ENCODE data around the gene PARVA. TPM values are rescaled to one million over a fixed set of nuclear protein-coding genes. Genes with fewer than 3 reads are reported as not detected.

Gene PARVA
- total RNA-seq, 1 experiment from 2014 or later = 22.2 TPM

DNA sequence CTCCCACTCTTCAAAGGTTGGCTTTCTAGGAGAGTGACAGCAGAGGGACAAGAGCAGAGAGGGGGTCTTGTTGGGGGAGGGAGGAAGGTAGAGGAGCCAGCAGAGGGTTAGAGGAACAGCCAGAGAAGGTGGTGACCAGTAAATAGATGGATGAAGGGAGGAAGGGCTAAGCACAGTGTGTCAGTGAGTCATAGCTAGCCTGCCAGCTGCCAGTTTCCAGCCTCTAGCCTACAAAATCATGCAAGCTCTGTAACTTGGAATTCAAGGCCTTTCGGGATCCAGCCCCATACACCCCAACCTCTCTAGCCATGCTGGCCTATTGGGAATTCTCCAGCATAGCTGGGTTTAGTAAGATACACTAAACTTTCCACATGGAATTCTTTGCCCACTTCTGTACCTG lies 149.4 kb downstream of the PARVA start:
- peak; percentile 76 for DNase-seq (ENCODE audit: low read depth)

GRCh38 chr11:12528487-12528886 lies 151.1 kb downstream of the PARVA start:
- DNase-seq (ENCODE audit: low read depth) = no peak

DNA sequence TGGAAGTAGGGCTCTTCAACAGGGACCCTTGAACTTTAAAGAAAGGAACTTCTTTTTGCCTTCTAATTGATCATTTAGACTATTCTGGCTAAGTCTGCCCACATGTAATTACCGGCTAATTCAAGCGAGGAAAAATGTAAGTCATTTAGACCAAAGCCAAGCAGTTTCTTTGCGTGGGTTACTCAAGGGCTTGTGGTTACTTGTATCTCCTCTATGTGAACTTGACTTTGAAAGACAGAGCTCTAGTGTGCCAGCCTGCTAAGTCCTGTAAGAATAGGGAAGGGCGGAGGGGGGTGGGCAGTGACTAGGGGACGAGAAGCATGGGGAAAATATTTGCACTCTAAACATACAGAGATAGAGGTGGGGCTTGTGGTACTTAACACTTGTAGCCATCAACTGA lies 151.7 kb downstream of the PARVA start:
- no peak for DNase-seq (ENCODE audit: low read depth)

DNA sequence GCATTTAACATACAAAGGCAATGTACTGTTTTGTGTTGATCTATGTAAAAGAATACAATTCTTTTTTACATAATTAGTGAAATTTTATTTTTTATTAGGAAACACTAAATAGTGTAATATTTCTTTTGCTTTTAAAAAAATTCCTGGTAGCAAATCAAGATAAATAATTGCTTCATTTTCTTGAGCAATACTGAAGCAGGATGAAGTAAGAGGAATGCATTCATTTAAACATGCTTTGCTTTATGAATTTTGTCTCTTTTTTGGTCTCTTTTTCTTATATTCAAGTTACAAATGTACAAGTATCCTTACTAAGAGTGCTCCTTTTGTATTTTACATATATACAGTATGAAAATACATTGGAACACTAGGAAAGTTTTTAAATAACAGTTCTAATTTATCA lies 152.4 kb downstream of the PARVA start:
- no peak for DNase-seq (ENCODE audit: low read depth)

DNA sequence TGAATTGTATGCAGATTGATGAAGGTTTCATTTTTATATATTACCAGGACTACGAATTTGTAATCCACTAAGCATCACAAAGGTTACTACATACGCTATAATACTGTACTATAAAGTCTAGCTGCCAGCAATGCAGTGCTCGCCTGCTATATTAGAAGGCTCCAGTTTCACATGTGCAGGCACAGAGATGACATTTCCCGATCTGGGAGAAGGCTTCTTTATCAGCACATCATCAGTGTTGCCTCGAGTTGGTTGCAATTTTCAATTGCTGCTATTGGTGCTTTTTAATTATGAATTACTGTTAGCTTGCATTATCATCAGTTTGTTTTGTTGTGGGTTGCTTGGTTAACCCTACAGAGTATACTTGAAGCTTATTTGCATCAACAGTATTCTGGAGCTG lies 153.6 kb downstream of the PARVA start:
- no peak for DNase-seq (ENCODE audit: low read depth)

GRCh38 chr11:12531681-12532080 lies 154.3 kb downstream of the PARVA start:
- DNase-seq (ENCODE audit: low read depth) = no peak

GRCh38 chr11:12532580-12532979 lies 155.2 kb downstream of the PARVA start:
- DNase-seq (ENCODE audit: low read depth) = no peak

DNA sequence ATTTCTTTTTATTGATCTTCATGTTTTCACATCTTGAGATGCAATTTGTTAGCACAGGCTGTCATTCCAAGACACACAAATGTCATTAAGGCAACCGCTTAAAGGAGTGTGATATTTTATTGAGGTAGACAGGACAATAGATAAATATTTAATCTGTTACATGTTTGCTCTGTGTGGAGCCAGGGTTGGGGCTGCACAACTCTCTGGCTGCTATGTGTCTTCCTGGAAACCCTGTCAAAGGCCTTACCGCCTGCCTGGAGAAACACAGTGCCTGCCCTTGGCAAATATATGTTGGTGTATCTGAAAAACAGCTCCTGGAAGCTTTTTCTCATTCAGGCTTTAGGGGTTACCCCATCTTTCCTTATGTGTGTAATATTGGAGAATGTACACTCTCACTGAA lies 157.2 kb downstream of the PARVA start:
- no peak for DNase-seq (ENCODE audit: low read depth)

GRCh38 chr11:12535321-12535720 lies 157.9 kb downstream of the PARVA start:
- DNase-seq (ENCODE audit: low read depth) = no peak

DNA sequence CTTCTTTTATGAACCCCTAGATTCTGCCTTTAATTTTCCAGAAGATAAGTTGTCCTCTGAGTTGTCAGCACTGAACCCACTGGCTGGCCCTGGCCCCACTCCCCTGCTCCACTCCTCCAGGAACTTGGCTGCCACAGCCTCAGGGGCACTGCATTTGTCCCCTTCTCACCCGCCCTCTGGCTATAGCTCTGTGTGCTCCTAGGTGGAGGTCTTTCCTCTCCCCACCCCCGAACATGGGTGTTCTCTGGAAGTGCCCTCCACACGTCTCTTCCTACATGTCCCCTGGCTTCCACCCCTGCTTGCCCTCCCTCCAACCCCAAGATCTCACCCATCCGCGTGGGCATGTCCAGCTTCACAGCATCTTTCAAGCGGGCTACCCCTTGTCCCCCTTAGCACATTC lies 159.2 kb downstream of the PARVA start:
- DNase-seq (ENCODE audit: low read depth) = no peak

DNA sequence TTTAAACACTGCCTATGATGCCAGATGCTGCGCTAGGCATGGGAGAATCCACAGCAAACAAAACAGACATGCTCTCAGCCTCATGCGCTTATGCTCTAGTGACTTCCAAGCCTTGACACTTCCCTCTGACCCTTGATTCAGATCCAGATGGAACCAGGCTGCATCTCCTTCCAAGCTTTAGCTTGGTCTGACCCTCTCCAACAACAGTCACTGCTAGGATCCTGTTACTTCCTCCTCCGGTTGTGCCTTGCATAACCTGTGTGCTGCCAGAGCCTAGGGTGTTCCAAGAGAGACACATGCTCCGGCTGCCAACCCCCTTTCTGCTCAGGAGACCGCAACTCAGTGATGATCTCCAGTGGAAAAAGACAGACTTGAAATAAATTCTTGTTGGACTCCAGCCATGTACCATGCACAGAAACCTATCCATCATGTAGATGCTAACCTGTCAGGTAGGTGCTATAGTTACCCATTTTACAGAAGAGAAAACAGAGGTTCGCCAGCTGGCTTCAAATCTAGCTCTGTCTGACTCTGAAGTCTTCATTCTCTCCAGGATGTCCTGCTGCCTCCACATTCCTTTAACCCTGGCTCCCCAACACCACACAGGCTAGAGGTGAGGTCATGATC lies 160.5 kb downstream of the PARVA start:
- DNase-seq (ENCODE audit: low read depth) = no peak

GRCh38 chr11:12538889-12539421 lies 161.6 kb downstream of the PARVA start:
- no peak for DNase-seq (ENCODE audit: low read depth)

- peak; percentile 89 for DNase-seq (ENCODE audit: low read depth)
These were observed 162.2 kb downstream of the PARVA start for GRCh38 chr11:12539572-12539971.

DNA sequence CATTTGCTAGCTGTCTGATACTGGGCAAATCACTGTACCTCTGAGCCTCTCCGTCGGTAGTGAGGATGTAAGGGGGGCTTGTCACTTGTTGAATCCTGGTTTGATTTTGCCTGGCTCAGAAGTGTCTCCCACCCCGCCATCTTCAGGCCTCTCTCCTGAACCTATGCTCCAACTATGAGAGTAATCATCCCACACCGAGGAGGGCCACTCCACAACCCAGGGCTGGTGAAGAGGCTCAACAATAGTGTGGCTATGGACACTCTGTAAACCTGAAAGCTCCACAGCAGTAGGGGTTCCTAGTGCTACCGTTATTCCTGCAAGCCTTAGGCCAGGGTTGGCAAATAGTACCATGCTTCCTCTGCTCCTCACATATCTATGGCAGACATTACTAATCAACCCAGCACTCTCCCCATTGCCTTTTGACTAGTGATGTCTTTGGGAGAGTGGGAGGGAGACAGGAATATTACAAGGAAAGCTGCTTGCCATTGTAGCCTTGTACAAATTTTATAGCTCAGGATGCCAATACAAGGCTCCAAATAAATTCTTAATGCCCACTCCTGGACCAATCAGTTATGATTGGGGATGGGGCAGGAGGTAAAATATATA lies 162.8 kb downstream of the PARVA start:
- peak; percentile 40 for DNase-seq (ENCODE audit: low read depth)

- DNase-seq (ENCODE audit: low read depth) = peak; percentile 44
These were observed 163.7 kb downstream of the PARVA start for GRCh38 chr11:12540913-12541582.

DNA sequence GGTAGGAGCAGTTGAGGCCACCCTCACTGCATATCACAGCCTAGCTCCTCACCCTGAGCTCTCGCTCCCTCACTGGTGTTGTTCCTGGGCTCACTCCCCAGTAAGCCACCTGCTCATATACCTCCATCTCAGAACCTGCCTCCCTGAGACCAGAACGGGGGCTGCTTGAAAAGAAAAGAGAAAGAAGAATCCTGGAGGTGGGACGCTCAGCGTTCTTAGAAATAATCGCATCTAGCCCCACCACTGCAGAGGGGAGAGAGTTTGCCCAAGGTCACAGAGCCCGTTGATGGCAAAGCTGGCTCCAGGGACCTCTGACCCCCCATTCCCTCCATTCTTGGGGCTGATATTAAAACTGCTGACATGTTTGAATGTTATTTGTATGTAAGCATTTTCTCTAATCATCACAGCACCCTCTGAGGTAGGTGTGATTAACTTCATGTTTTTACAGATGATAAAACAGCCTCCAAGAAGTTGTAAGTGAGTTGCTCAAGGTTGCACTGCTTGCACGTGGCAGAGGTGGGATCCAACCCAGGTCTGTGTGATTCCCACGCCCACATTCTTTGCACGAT lies 164.3 kb downstream of the PARVA start:
- no peak for DNase-seq (ENCODE audit: low read depth)

DNA sequence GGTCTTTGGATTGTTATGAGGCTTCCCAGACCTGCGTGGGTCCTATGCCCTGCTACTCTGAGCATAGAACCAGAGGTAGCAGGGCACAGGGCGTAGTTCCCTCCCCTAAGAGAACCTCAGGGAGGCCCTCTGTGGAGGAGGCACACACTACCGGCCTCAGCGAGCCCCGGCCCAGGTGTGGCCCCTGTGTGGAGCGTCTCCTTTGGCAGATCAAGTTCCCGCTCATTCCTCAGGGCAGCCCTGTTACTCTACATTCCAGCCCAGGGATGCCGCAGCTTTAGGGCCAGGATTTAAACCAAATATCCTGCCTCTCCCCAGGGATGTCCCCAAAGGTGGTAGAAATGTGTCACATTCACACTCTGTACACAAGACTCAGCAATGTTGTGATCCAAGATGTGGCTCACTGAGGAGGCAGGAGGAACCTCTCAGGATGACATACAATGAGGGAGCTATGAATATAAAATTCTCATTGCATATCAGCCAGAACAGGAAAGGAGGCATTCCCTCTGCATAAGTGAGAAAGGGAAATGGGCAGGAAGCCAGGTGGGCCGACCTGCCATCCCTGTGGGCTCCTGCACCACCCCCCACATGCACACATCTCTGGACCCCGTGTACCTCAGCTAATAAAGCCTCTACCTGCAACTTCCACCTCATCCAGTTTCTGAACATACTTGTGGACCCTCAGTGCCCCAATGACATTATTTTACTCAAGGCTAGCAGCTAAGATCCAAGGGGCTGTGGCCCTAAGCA lies 165.0 kb downstream of the PARVA start:
- no peak for DNase-seq (ENCODE audit: low read depth)

- peak; percentile 62 for DNase-seq (ENCODE audit: low read depth)
These were observed 166.4 kb downstream of the PARVA start for GRCh38 chr11:12543596-12544415.

GRCh38 chr11:12544986-12545775 lies 167.8 kb downstream of the PARVA start:
- no peak for DNase-seq (ENCODE audit: low read depth)

GRCh38 chr11:12546122-12546521 lies 168.8 kb downstream of the PARVA start:
- no peak for DNase-seq (ENCODE audit: low read depth)
